NOMO-1 treated with DMSO at 0.1 percent for 48 hours (cell line): ENCODE data around the gene PPARA.

Experiments
- DNase-seq: peaks from one replicate; lab custom pipeline; 2025; ENCODE audit not compliant: unreplicated experiment; lab: John Stamatoyannopoulos, UW

PPARA gene

DNA sequence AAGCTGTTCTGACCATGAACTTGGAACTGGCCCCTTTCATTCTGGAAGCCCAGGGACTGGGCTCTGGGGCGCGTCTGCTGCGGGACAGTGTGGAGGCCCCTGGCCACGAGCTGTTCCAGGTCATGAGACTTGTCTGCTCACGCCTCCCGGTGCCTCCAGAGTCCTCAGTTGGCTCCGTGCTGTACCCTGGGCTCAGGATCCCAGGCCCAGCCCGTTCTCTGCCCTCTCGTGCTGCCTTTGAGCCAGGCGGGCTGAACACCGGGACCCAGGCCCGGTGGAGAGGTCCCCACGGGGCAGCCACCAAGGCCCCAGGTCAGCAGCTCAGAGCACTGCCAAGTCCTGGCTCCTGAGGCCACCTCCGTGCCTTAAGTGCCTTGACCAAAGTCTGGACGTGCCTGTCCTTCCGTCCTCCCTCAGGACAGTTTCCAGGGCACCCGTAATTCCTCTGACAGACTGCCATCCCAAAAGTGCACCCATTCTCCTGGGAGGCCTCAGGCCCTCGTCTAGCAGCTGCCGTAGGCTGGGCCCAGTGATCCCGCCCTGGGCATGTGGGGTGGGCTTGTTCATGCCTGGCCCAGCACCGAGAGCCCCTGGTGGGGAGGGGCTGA lies 36.3 kb upstream of the PPARA start:
- DNase-seq: no peak

DNA sequence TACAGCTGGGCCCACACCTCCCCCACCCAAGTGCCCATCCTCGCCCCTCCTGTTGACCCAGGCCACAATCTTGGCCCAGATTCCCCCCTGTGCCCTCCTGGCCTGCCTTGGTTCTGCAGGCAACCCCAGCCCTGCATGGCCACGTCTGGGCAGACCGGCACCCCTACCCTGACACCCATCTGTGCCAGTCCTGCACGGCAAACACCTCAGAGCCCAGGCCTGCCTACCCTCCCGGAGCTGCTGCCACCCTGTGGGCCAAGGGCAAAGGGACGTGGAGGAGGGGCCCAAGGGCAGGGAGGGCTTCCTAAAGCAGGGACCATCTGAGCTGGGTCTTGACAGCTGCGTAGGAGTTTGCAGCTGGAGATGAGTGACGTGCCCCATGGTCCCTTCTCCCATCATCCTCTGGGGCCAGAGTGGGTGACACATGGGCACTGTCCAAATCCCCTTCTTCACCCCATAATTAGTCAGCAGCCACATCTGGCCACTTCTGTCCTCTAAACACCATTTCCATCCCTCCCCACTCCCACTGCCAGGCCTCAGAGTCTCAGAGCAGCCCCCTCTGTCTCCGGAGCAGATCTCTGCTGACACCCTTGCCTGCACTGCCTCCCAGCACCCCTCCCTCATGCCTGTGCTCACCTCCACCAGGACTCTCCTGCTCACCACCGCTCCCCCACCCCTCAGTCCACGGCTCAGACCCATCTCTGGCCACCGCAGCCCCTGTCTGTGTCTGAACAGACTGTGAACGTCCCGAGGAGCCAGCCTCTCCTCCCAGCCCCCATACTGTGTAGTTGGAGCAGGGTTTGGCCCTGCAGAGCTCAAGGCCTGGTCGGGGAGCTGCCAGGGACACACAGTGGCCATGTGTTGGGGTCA lies 35.6 kb upstream of the PPARA start:
- peak; percentile 21 for DNase-seq

DNA sequence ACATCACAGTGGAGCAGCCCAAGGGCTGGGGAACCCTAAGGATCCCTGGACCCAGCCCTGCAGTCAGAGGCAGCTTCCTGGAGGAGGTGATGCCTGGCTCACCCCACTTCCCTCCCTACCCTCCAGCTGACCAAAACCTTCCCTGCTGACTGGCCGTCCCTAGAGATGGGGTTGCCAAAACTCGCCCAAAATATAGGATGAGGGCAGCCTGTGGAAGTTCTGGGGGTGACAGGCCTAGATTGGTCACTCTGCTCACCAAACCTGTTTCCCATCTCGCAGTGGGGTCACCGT lies 35.0 kb upstream of the PPARA start:
- no peak for DNase-seq

DNA sequence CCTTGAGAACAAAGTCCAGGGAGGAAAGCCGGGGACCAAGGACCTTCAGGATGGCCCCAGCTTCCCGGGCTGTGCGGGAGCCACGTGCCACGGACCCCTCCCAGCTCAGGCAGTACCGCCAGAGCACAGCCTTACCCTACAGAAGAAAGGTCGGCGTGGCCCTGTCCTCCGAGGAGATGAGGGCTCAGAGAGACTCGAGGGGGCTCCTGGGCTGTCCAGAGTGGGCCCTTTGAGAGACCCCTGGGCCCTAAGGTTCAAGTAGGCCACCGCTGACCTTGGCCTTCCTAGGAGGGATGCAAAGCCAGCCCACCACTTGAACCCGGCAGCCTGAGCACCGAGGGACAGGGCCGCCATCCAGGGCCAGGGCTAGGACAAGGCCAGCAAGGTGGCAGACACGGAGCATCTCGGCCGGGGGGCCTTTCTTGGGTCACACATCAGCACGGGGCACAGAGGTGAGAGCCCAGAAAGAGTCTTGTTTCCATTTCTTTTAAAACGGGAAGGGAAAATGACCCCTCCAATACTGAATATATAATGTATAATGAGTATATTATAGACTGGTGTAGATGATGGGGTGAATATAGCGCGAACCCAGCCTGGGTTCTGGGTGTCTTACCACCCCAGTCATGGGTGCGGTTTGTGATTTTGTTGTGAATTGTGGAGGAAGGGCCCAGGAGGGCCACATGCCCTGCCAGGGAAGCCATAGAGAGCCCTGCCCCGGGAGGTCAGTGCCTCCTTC lies 34.4 kb upstream of the PPARA start:
- no peak for DNase-seq

DNA sequence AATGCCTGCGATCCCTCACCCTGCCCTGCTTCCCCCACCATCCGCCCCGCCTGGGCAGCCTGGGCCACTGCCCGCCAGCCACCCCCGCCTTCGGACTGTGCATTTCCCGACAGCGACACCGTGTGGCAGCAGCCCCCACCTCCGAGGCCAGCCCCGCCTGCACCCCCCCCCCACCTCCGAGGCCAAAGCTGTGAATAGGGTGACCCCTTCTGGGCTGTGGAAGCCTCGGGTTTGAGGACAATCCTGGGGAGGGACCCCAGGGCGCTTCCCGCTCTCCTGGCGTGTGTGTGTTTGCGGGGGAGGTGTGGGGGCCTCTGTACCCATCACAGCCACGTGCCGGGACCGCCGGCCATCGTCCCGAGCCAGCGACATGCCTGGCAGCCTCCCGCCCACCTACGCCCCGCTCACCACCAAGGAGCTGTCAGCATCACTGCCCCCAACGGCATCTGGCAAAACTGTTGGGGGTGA lies 33.8 kb upstream of the PPARA start:
- DNase-seq: peak; percentile 83

DNA sequence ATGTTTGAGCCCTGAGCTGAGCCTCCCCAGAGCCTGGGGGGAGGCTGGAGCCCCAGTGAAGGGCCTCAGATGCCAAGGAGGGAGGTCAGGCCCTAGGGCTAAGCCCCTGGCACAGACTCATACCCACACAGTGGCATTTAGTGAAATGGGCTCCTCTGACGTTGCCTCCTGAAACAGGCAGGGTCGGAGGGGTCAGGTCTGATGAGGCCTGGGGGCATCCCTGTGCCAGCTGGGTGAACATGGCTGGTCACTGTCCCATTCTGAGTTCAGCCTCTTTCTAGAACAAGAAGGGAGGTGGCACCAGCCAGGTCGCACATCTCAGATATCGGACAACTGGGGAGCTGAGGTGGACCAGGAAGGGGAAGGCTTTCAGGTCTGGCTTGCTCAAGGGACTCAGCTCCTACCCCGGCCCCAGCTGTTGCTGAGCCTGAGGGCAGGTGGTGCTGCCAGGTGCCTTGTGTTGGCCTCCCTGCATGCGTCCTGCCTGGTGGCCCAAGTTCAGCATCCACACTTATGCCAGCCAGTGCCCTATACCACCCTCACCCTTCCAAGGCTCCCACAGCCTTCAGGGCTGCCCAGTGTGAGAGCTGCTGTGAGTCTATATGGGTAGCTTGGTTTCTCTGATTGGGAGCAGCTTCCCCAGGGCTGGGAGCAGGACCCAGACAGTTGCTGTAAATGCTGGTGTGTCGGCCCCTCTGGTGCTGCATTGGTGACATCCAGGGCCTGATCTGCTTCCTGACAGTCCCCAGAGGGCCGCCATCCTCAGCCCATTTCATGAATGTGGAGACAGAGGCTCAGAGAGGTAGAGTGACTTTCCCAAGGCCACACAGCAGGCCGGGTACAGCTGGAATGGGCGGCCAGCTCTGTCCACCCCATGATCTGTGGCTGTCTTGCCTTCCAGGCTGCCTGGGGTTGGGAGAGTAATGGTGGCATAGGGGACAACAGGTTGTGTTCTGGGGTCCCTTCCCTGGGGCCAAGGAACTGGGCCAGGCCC lies 32.8 kb upstream of the PPARA start:
- no peak for DNase-seq

DNA sequence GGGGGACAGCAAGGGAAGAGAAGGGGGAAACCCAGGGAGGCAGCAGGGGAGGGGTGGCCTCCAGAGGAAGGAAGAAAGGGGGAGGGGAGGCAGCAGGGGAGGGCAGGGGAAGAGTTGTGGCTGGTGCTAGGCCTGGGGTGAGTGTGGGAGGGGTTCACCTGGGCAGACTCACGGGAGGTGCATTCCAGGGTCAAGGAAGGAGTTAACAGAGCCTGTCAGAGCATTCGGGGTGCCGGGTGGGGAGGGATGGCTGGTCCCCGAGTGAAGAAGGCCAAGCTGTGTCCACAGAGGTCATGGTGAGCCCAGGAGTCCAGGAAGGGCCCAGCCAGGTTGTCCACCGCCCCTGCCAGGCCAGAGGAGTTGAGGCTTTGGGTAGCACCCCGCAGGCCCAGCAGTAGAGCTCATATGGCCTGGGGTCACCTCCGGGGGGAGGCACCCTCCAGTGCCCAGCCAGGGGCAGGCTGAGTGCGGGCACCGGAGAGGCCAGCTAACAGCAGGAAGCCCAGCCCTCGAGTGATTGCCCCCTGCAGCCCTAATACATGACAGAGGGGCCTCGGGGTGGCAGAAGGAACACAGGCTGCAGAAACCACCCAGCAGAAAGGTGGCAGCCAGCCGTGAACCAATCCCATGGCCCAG lies 31.1 kb upstream of the PPARA start:
- no peak for DNase-seq

DNA sequence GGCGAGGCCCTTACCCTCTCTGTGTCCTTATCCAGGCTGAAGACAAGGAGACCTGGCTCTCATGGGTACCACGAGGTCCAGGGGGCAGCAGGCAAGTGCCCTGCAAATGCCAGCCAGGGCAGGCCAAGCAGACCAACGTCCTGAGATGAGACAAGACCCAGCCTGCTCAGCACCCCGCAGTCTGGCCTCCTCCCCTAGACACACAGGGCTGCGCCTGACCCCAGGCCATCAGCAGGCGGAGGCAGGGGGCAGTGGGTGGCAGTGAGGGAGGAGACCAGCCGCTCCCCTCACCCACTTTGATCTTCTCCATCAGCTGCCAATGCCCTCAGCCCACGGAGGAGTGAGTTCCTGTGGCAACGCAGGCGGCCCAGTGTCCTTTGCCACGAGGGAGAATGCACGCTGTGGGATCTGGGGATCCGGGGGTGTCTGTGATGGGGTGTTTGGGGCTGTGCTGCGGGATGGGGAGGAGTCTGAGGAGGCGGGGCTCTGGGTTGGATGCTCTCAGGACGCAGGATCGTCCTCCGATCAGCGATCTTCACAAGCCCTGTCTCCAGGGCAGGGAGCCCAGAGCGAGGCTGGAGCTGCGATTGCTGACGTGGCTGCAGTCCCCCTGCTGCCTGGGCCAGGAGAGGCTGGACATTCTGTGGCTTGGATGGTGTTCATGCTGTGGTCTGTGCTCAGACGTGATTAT lies 30.5 kb upstream of the PPARA start:
- DNase-seq: no peak

DNA sequence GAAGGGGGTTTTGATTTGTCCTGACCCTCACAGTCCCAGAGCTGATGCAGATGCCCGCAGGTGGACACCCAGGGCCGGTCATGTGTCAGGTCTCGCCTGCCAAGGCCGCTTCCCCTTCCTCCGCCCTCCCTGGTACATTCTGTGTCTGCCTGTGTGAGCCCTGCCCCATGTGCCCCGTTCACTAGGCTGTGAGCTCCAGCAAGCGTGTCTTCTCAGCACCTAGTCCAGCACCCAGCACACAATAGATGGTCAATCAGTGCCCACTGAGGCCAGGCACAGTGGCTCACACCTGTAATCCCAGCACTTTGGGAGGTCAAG lies 29.9 kb upstream of the PPARA start:
- DNase-seq: no peak

DNA sequence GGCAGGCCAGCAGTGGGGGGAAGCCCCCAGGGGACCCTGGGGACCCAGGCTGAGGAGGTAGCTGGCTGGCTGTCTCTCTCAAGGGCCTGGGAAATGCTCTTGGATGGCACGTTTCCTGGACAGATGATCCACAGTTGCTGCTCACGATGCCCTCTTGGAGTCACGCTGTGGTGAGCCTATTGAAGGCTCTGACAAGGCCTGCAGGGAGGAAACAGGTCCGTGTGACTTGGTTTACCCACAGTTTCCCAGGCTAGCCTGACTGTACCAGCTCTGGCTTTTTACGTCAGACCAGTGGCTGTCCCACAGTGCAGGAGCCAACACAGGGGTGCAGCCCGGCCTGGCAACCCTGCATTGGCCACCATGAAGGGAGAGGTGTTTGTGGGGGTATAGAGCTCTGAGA lies 29.2 kb upstream of the PPARA start:
- no peak for DNase-seq

DNA sequence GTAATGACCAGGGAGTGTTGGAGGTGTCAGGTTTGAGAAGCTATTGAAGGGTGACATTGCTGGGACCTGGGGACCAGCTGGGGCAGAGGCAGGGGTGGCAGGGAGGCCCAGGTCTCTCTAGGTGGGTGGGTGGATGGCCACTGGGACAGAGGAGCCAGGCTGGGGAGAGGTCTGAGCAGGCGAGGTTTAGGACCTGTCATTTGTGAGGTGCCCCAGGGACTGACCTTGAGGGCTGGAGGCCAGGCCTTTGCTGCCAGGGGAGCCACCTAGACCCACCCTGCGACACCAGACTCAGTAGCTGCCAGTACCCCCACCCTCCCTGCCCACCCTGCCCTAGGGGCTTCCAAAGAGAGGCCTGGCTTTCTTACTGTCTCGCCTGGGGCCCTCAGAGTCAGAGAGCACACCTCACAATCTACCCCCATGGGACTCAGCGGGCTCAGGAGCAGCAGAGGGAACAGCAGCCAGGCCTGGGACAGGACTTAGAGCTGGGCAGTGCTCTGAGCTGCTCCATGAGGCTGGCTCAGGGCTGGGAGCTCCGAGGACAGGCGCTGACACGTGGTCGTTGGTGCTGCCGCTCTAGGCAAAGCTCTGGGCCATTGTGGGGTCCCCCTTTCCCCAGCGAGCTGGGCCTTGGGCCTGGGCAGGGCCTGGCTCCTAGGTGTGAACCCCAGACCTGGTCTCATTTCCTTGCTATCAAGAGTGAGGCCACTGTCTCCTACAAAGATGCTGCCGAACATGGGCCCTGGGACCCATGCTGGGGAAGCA lies 28.6 kb upstream of the PPARA start:
- DNase-seq: no peak

DNA sequence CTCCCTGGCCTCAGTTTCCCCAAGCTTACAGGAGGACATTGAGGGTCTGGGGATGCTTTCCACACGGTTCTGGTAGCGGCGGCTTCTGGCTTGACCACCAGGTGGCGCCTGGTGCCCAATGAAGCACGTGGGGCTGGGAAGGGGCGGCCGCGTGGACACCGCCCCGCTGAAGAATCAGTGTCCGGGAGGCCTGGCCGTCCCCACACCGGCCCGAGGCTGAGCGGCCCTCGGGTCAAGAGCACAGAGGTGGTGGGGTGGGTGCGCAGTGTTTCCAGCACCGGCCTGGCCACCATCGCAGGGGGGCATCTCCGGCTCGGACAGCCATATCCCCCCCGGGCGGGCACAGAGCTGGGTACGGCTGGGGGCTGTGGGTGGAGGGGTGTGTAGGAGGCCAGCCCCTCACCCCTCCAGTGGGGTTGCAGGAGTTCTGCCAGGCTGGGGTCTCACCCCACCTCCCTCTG lies 27.8 kb upstream of the PPARA start:
- peak; percentile 31 for DNase-seq

DNA sequence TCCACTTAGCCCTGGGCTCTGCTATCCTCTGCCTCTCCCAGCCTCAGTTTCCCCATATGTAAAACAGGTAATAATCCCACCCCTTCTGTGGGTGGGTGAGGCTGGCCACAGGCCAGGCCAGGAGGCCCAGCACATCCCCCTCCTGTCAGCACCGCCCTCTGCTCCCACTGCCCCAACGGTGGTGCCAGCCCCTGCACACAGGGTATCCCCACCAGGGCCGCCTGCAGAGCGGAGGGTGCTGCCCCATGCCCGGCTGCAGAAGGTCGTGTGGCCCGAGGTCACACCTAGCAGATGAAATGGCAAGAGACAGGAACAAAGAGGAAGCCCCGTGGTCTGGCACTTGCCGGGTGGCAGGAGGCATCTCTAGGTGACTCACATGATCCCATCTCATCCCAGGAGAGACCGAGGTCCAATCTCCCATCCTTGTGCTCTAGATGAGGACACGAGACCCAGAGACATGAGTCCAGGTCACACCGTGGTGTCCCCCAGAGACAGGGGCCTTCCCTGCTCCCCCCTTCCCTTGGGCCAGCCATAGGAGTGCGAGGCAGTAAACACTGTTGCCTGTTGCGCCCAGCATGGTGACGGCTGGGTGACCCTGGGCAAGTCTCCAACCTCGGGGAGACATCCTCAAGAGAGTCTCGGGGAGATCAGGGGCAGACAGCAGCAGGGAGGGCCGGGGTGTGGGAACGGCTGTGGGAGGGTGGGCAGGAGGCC lies 27.2 kb upstream of the PPARA start:
- no peak for DNase-seq

DNA sequence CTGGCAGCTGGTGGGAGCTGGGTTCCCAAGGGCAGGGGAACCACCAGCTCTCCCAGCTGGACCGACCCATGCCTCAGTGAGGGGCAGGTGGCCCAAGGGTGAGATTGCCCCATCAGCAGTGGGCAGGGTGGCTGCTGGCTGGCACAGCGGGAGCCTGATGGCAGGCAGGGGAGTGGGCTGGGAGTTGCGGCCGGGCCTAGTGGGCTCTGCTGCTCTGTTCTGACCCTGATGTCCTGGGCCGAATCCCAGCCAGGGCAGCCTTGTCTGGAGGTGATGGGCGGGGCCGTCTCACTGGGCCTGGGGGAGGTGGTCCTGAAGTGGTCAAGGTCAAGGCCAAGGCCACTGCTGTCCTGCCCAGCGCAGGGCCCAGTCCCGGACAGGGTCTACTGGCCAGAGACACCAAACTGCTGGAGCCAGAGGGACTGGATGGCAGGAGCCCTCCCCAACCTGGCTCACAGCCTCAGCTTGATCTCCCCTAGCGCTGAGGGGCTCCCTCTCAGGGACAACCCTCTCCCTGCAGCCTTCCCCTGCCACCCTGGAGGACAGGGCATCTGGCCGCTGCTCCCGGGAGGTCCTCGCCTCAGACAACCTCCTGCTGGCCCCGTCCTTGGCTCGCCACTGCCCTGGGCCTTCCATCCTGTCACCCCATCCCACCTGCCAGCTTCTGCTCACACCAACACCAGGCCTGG lies 26.5 kb upstream of the PPARA start:
- no peak for DNase-seq

DNA sequence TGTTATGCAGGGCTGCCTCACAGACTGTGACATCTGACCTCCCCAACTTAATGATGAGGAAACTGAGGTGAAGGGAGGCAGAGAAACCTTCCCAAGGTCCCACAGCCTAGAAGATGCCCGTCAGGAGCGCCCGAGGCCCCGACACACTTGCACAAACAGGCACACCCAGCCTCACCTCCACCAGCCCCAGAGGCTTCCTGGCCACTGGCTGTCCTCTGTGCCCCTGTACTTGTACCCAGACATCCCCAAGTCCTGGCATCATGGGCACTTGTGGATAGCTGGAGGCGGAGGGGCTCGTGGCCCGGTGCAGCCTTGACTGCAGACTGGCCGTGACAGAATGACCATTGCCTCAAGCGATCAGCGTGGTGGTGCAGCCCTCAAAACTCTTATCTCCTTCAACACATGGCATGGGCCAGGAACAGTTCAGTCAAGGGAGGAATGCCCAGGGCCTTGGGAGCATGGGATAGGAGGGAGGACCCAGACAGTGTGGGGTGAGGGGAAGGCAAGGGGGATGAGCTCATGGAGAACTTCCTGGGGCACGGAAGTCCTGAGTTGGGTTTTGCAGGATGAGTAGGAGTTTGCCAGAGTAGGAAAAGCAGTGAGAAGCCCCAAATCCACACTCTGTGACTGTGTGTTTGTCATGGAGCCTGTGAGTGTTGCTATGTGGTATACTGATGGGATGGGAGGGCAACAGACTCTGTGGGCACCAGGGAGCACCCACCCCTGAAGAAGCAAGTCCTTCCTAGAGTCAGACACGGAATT lies 25.8 kb upstream of the PPARA start:
- no peak for DNase-seq

DNA sequence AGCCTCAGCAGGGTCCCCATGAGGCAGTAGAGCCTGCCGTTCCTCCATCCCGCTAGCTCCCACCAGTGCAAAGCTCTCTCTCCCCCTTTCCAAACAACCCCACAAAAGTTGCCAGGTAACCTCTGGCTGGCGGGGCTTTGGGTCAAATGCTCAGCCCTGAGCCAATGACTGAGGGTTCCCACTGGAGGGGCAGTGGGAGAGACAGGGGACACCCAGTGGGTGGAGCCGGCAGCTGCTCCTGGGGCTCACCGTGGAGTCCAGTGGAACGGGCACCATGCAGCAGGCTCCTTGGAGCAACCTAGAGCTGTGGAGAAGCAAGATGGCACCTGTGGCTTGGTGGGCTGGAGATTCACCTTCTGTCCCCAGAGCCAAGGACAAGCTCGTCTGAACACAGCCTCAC lies 25.0 kb upstream of the PPARA start:
- DNase-seq: no peak
